Measurements from ENCODE around the gene PGBD1.
"Not testable (repeated sequence)": the region's sequence is repeated elsewhere in the genome, so short reads cannot be mapped to it uniquely, and the experiment has no call there.

Gene PGBD1

GRCh38 chr6:28267695-28268059, 13.7 kb upstream of the PGBD1 start:
- no peak for DNase-seq (ENCODE audit: low spot score)

GRCh38 chr6:28269492-28269891, 11.9 kb upstream of the PGBD1 start:
- DNase-seq (ENCODE audit: low spot score): no peak

GRCh38 chr6:28274888-28275287, 6.5 kb upstream of the PGBD1 start:
- no peak for DNase-seq (ENCODE audit: low spot score)

- DNase-seq (ENCODE audit: low spot score): no peak
These were observed 3.6 kb upstream of the PGBD1 start for GRCh38 chr6:28277746-28278145.

GRCh38 chr6:28280595-28281287, 631 bp upstream of the PGBD1 start:
- no peak for DNase-seq (ENCODE audit: low spot score)

- no peak for DNase-seq (ENCODE audit: low spot score)
These were observed 1.6 kb downstream of the PGBD1 start for GRCh38 chr6:28282926-28283325.

- DNase-seq (ENCODE audit: low spot score): no peak
These were observed 10.2 kb downstream of the PGBD1 start for GRCh38 chr6:28291573-28291972.

- no peak for DNase-seq (ENCODE audit: low spot score)
These were observed 14.0 kb downstream of the PGBD1 start for GRCh38 chr6:28295326-28295725.

GRCh38 chr6:28296520-28297060, 15.2 kb downstream of the PGBD1 start:
- DNase-seq (ENCODE audit: low spot score): no peak

GRCh38 chr6:28303570-28303969, 22.2 kb downstream of the PGBD1 start:
- DNase-seq (ENCODE audit: low spot score): no peak

- not testable (repeated sequence) for DNase-seq (ENCODE audit: low spot score)
These were observed 25.0 kb downstream of the PGBD1 start for GRCh38 chr6:28306363-28306762.

- peak; percentile 61 for DNase-seq (ENCODE audit: low spot score)
These were observed 29.9 kb downstream of the PGBD1 start for GRCh38 chr6:28311139-28311823.

GRCh38 chr6:28312939-28313338, 31.6 kb downstream of the PGBD1 start:
- DNase-seq (ENCODE audit: low spot score): no peak

- DNase-seq (ENCODE audit: low spot score): no peak
These were observed 34.3 kb downstream of the PGBD1 start for GRCh38 chr6:28315628-28316027.

- not testable (repeated sequence) for DNase-seq (ENCODE audit: low spot score)
These were observed 36.5 kb downstream of the PGBD1 start for GRCh38 chr6:28317866-28318265.

- no peak for DNase-seq (ENCODE audit: low spot score)
These were observed 41.3 kb downstream of the PGBD1 start for GRCh38 chr6:28322661-28323060.

GRCh38 chr6:28323813-28324424, 42.5 kb downstream of the PGBD1 start:
- DNase-seq (ENCODE audit: low spot score): no peak

GRCh38 chr6:28326371-28326948, 45.1 kb downstream of the PGBD1 start:
- DNase-seq (ENCODE audit: low spot score): no peak

GRCh38 chr6:28330041-28330440, 48.7 kb downstream of the PGBD1 start:
- DNase-seq (ENCODE audit: low spot score): no peak

GRCh38 chr6:28333047-28333446, 51.7 kb downstream of the PGBD1 start:
- no peak for DNase-seq (ENCODE audit: low spot score)

- DNase-seq (ENCODE audit: low spot score): no peak
These were observed 52.2 kb downstream of the PGBD1 start for GRCh38 chr6:28333599-28334018.

- DNase-seq (ENCODE audit: low spot score): no peak
These were observed 53.1 kb downstream of the PGBD1 start for GRCh38 chr6:28334286-28335039.
